HG02610 (cell line): Measurements from ENCODE around the gene RARS1.
"Not testable (repeated sequence)": the region's sequence is repeated elsewhere in the genome, so short reads cannot be mapped to it uniquely, and the experiment has no call there.

Source experiments
- ATAC-seq: cut with Tn5 transposase; IDR thresholded peaks from one replicate; pipeline ENCODE4 v1.9.1; 2021; ENCODE audit warnings: mild to moderate bottlenecking, moderate library complexity; ENCODE audit not compliant: unreplicated experiment

Gene RARS1

DNA sequence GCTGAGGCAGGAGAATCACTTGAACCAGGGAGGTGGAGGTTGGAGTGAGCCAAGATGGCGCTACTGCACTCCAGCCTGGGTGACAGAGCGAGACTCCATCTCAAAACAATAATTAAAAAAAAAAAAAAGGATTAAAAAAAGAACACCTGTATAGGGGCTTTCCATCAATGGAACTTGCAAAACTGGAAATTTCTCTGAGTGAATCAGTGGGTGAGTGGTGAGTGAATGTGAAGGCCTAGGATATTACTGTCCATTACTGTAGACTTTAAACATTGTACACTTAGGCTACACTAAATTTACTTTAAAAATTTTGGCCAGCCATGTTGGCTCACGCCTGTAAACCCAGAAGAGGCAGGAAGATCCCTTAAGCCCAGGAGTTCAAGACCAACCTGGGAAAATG lies 5.7 kb upstream of the RARS1 start:
- ATAC-seq = no peak

DNA sequence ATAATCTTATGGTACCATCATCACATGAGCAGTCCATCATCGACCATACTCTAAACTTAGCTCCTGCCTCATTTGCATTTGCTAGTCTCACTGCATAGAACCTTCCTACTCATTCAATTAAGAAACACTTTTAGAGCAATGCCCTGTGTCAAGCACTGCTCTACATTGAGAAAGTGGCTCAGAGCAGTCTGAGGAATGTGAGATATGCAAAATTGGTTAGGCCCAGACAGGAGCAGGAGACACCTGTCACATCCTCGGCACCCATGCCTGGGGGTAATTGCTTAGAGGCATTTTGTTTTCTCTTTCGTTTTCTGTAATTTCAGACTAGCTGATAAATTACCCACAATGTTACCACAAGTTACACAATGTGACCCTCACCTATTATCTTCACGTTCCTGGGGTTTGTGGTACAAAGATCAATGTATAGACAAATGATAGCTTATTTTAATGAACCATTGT lies 4.9 kb upstream of the RARS1 start:
- ATAC-seq = peak; percentile 91

DNA sequence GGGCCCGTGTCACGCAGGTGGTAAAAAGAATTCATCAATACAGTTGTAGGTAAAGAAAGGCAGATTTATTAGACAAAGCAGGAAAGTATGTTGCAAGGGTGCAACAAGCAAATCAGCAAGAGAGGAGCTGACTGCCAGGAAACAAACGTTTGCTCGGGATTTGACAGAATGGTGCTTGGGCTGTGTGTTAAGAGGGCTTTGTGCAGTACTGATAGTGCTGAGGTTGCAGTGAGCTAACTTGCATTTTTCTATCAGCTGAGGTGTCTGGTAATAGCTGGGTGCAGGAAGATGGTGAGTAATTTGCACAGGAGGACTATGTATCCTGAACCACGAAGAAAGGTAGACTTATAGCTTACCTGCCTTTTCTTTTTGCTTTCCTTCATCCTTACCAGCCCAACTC lies 3.9 kb upstream of the RARS1 start:
- ATAC-seq = no peak

DNA sequence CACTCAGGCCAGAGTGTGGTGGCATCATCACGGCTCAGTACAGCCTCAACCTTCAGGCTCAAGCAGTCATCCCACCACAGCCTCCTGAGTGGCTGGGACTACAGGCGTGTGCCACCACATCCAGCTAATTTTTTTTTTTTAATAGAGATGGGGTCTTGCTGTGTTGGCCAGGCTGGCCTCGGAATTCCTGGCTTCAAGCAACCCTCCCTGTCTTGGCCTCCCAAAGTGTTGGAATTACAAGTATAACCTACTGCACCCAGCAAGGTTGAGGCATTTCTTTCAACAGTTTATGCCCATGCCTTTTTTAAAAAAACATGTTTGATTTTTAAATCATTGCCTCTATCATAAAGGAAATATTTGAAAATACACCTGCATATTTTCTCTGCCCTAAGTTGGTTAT lies 2.8 kb downstream of the RARS1 start:
- no peak for ATAC-seq

DNA sequence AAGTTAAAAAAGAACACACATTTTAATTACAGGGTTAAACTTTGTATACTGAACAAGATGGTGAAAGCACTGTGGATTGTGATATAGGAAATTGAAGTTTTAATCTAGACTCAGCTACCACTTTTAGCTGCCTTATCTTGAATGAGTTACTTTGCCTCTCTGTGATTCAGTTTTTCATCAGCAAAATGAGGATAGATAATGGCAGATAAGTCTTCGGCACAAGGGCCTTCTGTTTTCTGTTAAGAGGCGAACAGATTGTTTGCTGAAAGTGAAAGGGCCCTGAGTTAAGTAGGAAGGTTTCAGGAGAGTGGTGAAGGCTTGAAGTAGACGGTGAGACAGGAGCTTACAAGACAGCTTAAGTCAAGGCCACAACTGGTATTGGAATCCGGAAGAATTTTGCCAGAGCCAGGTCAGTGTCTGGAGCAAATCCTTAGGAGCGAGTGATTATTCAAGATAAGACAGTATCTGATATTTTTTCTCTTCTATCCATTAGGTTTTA lies 7.8 kb downstream of the RARS1 start:
- no peak for ATAC-seq

DNA sequence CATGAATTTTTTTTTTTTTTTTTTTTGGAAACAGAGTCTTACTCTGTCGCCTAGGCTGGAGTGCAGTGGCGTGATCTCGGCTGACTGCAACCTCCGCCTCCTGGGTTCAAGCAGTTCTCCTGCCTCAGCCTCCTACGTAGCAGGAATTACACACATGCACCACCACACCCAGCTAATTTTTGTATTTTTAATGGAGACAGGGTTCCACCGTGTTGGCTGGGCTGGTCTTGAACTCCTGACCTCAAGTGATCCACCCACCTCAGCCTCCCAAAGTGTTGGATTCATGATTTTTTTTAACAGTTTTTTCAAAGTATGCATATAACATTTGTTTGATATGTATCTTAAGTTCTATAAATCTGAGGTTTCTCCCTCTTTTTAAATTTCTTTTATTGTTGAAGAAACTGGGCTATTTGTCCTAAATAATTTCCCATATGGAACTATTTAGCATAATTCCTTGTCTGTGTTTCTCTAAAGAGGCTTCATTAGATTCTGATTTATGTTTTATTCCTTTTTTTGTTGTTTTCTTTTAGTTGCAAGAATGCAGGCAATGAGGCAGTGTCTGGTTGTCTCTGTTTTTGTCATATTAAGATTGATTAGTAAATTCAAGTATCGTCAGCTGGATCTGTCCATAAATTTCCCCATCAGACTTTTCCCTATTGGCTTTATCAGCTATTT lies 16.4 kb downstream of the RARS1 start:
- no peak for ATAC-seq

DNA sequence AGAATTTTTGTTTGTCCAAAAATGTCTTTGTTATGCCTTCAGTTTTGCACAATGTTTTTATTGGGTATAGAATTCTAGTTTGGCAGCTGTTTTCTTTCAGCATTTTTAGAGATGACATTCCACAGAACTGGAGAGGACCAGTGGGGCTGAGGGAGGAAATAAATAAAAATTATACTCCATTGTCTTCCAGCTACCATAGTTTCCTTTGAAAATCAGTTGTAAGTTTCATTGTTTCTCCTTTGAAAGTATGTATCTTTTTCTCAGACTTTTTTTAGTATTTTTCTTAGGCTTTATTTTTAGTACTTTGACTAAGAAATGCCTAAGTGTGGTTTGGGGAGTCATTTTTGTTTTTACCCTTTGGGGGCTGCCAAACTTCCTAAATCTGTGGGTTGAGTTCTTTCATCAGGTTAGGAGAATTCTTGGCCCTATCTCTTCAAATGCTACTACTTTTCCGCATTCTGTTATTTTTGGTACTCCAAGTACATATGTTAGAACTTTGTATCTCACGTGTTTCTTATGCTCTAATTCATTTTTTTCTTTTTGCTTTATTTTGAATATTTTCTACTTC lies 27.7 kb downstream of the RARS1 start:
- no peak for ATAC-seq

DNA sequence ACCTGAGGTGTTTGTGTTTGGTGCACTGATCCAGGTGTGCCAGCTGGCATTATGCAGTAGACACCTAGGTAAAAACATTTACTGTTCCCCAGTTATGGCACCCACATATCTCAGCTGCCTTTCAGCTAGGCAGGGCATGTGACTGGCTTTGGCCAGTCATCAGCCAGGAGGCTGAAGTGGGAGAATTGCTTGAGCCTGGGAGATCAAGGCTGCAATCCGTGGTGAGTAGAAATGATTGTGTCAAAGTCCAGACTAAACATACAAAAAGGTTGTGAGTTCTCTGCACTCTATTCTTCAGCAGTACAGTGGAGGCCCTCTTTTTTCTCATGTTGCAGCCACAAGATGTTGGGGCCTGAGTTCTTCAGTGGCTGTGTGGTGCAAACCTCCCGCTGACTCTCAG lies 39.6 kb downstream of the RARS1 start:
- ATAC-seq = no peak

DNA sequence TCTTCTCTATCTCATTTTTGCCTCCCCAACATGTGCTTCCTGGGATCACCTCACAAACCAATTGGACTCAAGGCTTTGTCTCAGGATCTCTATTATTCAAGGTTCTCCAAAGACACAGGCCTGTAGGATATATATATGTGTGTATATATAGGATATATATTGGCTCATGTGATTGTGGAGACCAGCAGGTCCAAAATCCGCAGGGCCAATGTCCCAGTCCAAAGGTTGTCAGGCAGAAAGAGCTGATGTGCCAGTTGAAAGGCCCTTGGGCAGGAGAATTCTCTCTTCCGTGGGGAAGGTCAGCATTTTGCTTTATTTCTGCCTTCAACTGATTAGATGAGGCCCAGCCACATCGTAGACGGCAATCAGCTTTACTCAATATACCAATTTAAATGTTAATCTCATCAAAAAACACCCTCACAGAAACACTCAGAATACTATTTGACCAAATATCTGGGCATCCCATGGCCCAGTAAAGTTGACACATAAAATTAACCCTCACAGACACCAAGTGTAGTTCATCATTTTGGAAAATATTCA lies 41.6 kb downstream of the RARS1 start:
- ATAC-seq = no peak

DNA sequence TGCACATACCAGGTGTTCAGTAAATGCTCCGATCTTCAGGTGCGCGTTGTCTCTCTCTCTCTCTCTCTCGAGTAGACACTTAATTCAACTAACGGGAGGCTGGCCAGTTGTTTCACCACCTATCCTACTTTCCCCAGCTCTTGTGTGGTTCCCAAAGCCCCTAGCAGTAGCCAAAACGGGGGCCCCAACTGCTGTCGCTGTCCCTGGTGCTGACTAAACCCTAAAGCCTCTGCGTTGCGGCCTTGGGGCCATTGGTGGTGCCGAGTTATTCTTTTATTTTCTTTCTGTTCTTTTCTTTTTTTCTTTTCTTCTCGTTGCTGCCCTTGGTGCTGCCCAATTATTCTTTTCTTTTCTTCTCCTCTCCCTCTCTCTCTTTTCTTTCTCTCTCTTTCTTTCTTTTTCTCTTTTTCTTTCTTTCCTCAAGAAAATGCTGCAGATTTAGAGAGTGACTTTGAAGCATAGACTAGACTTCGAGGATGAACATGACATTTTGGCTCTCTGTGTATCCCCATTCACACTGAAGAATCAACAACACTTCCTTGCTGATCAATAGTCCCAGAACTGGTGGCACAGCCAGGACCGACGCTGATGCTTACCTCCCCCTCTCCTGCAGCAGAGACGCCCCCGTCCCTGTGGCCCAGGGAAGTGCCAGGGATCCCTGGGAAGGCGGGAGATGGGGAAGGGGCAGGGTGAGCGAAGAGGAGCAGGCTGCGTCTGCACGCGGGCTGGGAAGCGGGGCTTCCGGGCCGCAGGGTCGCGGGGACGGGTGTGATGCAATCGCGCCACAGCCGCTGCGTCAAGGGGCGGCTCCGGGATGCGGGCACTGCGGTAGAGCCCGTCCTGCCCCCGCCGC lies 42.5 kb downstream of the RARS1 start, which contains the start of gene FBLL1:
FBLL1 (plus strand) TSS at position 785 of the 853 bp plus-strand sequence. CDS start 200 bp downstream, outside the sequence.
- ATAC-seq = no peak

DNA sequence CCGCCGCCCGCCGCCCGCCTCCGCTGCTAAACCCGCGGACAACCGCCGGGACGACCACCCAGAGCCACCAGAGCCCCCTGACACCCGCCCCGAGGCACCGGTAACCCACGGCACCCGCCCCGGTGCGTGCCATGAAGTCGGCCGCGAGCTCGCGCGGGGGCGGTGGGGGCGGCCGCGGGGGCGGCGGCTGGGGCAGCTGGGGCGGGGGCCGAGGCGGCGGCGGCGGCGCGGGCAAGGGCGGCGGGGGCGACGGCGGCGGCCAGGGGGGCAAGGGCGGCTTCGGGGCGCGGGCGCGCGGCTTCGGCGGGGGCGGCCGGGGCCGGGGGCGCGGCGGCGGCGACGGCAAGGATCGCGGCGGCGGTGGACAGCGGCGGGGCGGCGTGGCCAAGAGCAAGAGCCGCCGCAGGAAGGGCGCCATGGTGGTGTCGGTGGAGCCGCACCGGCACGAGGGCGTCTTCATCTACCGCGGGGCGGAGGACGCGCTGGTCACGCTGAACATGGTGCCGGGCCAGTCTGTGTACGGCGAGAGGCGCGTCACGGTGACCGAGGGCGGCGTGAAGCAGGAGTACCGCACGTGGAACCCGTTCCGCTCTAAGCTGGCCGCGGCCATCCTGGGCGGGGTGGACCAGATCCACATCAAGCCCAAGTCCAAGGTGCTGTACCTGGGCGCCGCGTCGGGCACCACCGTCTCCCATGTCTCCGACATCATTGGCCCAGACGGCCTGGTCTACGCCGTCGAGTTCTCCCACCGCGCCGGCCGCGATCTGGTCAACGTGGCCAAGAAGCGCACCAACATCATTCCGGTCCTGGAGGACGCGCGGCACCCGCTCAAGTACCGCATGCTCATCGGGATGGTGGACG lies 43.3 kb downstream of the RARS1 start:
- ATAC-seq = no peak

DNA sequence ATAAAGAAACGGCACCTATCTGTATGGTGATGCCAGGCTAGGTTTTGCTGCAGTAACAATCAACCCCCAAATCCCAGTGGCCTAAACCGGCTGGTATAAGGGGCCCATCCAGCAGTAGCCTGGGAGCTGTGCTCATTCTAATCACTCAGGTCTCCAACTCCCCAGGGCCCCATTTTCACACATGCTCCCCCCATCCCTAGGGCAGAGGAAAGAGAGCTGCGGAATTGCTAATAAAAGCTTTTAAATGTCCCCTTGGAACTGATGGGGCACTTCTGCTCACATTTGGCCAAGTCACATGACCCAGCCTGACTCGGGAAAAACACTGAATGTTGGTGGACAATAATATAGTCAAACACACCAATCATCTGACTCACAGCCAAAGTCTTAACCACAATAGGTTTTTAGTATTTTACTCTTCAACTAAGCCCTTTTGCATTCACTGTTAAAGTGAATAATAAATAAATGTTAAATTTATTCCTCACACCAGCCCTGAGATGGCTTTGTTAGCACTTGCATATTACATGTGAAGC lies 44.4 kb downstream of the RARS1 start:
- ATAC-seq = no peak

DNA sequence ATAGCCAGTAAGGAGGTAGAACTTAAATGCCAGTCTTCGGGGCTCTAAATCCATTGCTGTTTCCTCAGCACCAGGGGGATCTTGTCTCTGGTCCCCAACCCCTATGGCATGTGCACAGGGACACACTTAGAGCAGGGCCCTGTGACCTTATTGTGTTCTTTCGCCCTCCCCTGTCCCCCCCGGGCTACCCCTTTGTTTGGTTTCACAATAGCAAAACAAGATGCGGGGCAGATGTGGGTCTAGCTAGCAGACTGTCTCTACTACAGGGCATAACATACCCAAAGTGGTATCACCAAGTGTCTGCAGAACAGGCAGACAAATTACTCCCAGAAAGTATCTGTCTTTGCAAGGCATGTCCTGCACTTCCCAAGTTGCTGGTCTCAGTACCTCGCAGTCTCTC lies 44.9 kb downstream of the RARS1 start:
- no peak for ATAC-seq

DNA sequence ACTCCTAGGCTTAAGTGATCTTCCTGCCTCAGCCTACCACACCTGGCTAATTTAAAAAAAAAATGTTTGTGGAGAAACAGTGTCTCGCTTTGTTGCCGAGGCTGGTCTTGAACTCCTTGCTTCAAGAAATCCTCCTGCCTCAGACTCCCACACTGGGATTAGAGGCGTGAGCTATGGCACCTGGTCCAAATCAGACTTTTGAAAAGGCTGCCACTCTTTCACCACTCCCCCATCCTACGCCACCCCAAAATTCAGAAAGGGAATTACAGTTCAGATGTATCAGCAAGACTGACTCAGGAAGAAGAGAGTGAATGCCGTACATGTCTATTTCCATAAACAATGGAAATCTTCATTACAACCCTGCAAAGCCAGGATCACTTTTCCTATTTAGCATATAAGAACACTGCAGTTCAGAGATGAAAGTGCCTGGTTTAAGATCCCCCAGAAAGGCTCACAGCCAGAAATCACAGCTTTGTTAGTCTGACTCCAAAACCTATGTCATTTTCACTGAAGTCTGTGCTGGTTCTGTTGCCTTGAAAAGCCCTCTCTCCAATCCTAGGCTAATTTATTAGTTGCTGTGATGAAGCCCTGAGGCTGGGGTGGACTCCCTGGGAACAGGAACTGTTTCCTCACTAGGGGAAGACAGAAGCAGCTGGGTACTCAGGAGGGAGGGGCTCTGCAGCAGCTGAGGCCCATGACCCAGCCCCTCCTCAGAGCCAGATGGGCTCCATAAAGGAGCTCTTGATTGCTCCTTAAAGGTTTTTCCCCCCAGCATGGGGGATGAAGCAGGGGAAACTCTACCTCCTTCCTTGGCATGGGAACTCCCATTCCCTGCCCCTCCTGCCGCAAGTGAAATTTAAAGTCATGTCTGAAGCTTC lies 46.0 kb downstream of the RARS1 start:
- ATAC-seq = no peak

DNA sequence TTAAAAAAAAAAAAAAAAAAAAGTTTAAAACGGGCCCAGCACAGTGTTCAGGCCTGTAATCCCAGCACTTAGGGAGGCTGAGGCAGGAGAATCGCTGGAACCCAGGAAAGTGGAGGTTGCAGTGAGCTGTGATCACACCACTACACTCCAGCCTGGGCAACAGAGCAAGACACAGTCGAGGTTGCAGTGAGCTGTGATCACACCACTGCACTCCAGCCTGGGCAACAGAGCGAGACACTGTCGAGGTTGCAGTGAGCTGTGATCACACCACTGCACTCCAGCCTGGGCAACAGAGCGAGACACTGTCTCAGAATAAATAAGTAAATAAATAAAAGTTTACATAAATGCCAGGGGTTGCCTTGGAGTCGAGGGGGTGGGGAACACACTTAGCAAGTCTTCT lies 48.1 kb downstream of the RARS1 start:
- not testable (repeated sequence) for ATAC-seq

DNA sequence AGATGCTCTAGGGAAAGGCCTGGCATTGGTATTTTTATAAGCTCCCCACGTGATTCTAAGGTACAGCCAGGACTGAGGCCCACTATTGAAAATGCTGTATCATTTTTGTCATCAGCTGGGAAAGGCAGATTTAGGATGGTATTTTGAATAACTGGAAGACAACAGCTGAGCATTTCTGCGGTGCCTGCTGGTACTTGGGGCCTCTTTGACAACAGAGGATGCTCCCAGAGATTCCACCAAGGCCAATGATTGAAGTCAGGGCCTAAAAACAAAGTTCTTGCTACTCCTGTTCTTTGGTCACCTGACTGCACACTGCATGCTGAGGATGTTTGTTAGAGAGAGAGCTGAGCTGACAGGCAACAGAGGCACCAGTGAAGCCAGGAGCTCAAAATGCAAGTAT lies 50.9 kb downstream of the RARS1 start:
- no peak for ATAC-seq

DNA sequence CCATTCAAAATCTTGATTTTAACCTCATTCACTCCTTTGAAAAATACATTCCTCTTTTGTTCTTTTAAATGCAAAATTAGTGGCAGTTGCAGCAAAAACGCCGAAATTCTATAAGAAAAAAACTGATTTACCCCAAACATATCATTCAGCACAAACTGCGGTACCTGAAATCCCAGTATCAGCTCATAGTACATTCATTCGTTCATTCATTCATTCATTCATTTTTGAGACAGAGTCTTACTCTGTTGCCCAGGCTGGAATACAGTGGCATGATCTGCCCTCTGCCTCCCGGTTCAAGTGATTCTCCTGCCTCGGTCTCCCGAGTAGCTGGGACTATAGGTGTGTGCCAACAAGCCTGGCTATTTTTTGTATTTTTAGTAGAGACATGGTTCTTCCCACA lies 63.3 kb downstream of the RARS1 start:
- ATAC-seq = no peak

DNA sequence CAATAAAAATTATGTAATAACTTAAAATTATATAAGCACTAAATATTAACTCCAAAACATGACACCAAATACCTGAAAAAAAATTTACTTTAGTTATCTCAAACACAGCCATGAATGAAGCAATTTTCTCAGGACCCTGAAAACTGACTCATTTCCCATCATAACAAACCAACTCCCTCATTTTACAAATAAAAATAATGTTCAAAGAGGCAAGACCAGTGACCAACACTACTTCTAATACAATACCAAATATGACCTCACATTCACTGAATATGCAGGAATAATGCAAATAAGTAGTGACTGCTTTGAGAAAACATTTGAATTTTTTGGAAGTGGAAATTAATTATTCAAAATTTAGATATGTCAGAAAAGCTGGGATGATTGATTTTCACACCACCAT lies 64.4 kb downstream of the RARS1 start:
- no peak for ATAC-seq

DNA sequence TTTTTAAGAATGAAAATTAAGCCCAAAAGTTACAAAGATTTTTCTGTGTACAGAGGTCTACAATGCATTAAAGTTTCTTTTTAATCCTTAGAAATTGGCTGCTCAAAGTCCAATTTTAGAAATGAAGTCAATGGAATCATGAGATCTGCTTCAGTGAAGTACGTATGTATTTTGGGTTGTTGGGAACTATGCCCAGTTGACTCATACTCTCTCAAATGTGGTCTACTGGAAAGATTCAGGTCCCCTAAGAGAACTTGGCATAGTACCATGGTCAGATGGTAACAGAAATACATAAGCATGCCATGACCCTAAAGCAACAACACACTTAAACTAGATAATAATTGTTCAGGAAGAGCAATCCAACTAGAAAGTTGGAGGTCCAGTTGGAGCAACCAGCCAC lies 65.9 kb downstream of the RARS1 start:
- no peak for ATAC-seq
